PC-9 (cell line): ENCODE data around the gene NAA25. TPM values are rescaled to one million over a fixed set of nuclear protein-coding genes. Genes with fewer than 3 reads are reported as not detected.

Experiments
- BruUV-seq: library from RNA; stranded (reverse); fragments of 400-500 nt; replicated peaks from 2 replicates; lab custom pipeline; 2021; lab: Mats Ljungman, UMichigan
- CTCF ChIA-PET: fragments of 300-600 bp; sonication (Branson Sonifier 250); formaldehyde crosslinking; loops from one replicate; lab custom pipeline; 2022; ENCODE audit warnings: antibody characterized with exemption; lab: Charles Lee
- POLR2A ChIA-PET: fragments of 300-600 bp; sonication (Branson Sonifier 250); formaldehyde crosslinking; loops from one replicate; lab custom pipeline; 2022; ENCODE audit warnings: antibody characterized with exemption; ENCODE audit not compliant: unreplicated experiment; lab: Charles Lee
- DNase-seq, 2 experiments: peaks; one replicate each; pipeline versions ENCODE4 v3.0.0 to v3.0.0-alpha.2; 2015 to 2022; ENCODE audit warnings: mixed read lengths in 1 of 2
- H2AFZ ChIP-seq: fragments of 200-600 bp; sonication (generic); 2 replicates; pipeline ENCODE4 v1.8.1; 2017; ENCODE audit warnings: antibody characterized with exemption
- H3F3A ChIP-seq: fragments of 200-600 bp; sonication (generic); 2 replicates; pipeline ENCODE4 v1.8.1; 2017; ENCODE audit warnings: antibody characterized with exemption, mild to moderate bottlenecking, low read depth; ENCODE audit not compliant: insufficient read depth
- H3K27ac ChIP-seq: fragments of 200-600 bp; sonication (generic); 2 replicates; pipeline ENCODE4 v1.6.1; 2016; ENCODE audit warnings: mixed run types
- H3K27me3 ChIP-seq: fragments of 200-600 bp; sonication (generic); 2 replicates; pipeline ENCODE4 v1.6.1; 2016; ENCODE audit warnings: low read depth, mixed run types; ENCODE audit not compliant: insufficient read depth
- H3K36me3 ChIP-seq: fragments of 200-600 bp; sonication (generic); 2 replicates; pipeline ENCODE4 v1.6.1; 2016; ENCODE audit warnings: low read depth, mixed run types
- H3K4me1 ChIP-seq: fragments of 200-600 bp; sonication (generic); replicated peaks from 2 replicates; pipeline ENCODE4 v1.6.1; 2016; ENCODE audit warnings: mixed run types; ENCODE audit not compliant: insufficient read depth
- H3K4me2 ChIP-seq: fragments of 200-600 bp; sonication (generic); 2 replicates; pipeline ENCODE4 v1.6.1; 2017; ENCODE audit warnings: mixed run types
- H3K4me3 ChIP-seq: fragments of 200-600 bp; sonication (generic); 2 replicates; pipeline ENCODE4 v1.6.1; 2016; ENCODE audit warnings: mixed run types
- H3K79me2 ChIP-seq: fragments of 200-600 bp; sonication (generic); 2 replicates; pipeline ENCODE4 v1.6.1; 2017; ENCODE audit warnings: low read depth, mixed run types
- H3K9me2 ChIP-seq: fragments of 200-600 bp; sonication (generic); 2 replicates; pipeline ENCODE4 v1.8.1; 2017; ENCODE audit warnings: mild to moderate bottlenecking; ENCODE audit not compliant: insufficient read depth
- H3K9me3 ChIP-seq: fragments of 200-600 bp; sonication (generic); 2 replicates; pipeline ENCODE4 v1.8.1; 2016; ENCODE audit warnings: low read depth; ENCODE audit not compliant: insufficient read depth
- H4K20me1 ChIP-seq: fragments of 200-600 bp; sonication (generic); 2 replicates; pipeline ENCODE4 v1.8.1; 2017; ENCODE audit not compliant: insufficient read depth
- EZH2 ChIP-seq: fragments of 200-600 bp; sonication (generic); IDR thresholded peaks from 2 replicates; pipeline ENCODE4 v1.8.0; 2017; ENCODE audit warnings: antibody characterized with exemption, low read depth
- intact Hi-C: fragments of 100-400 bp; cut with micrococcal nuclease; formaldehyde crosslinking; loops from one replicate; pipeline ENCODE4 v1.10.0; 2022; ENCODE audit not compliant: unreplicated experiment
- total RNA-seq: library from RNA; stranded (reverse); gene quantifications from 2 replicates; pipeline ENCODE4 v1.2.3, GENCODE V29; 2021
- TF ChIP-seq, protein P1 (sequence below): fragments of 200-600 bp; sonication (generic); conservative IDR thresholded peaks from 2 replicates; pipeline ENCODE4 v1.6.1; 2017; ENCODE audit warnings: mixed run types, antibody characterized with exemption, mild to moderate bottlenecking, moderate library complexity

NAA25 gene
- total RNA-seq, 1 experiment from 2014 or later, result 37.0 TPM

DNA sequence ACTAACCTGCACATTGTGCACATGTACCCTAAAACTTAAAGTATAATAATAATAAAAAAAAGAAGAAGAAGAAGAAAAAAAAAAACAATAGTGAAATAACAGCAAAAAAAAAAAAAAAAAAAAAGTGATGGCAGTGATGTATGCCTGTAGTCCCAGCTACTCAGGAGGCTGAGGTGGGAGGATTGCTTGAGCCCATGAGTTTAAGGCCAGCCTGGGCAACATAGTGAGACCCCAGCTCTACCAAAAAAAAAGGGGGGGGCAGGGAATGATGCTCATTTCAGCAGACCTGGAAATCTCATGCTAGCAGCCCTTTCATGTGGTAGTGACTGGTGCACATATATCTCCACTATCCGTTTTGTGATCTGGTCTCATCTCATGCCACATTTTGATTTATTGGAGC lies 37.5 kb upstream of the NAA25 start:
- BruUV-seq, result no TSS peak
- no peak for TF ChIP-seq EZH2
- TF ChIP-seq, protein P1, sequence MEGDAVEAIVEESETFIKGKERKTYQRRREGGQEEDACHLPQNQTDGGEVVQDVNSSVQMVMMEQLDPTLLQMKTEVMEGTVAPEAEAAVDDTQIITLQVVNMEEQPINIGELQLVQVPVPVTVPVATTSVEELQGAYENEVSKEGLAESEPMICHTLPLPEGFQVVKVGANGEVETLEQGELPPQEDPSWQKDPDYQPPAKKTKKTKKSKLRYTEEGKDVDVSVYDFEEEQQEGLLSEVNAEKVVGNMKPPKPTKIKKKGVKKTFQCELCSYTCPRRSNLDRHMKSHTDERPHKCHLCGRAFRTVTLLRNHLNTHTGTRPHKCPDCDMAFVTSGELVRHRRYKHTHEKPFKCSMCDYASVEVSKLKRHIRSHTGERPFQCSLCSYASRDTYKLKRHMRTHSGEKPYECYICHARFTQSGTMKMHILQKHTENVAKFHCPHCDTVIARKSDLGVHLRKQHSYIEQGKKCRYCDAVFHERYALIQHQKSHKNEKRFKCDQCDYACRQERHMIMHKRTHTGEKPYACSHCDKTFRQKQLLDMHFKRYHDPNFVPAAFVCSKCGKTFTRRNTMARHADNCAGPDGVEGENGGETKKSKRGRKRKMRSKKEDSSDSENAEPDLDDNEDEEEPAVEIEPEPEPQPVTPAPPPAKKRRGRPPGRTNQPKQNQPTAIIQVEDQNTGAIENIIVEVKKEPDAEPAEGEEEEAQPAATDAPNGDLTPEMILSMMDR, result no peak
- Histone ChIP-seq H3F3A (peaks cover 43% of the 10 kb centered on the region), H3K79me2 (peaks cover 23% of the 10 kb centered on the region), H4K20me1 (no peaks in the 10 kb centered on the region), H3K4me1 (peaks cover 37% of the 10 kb centered on the region), H3K36me3 (peaks cover 63% of the 10 kb centered on the region), H3K9me2 (no peaks in the 10 kb centered on the region; the same call in 1 of the 2 replicates), H3K4me3 (no peak overlapping the region), H3K4me2 (no peak overlapping the region), H2AFZ (no peak overlapping the region), H3K9me3 (no peaks in the 10 kb centered on the region), H3K27me3 (no peaks in the 10 kb centered on the region), H3K27ac (no peak overlapping the region)
- intact Hi-C loops, result loop anchor here (10.0 kb wide), 1 partner anchor 51 kb away; no protein-coding TSS in a partner anchor
- ChIA-PET CTCF (interaction anchor here (0.7 kb wide), 1 partner anchor 140 kb away, joined by 3 read pairs; no protein-coding TSS in a partner anchor), POLR2A (no interaction called here)
- no peak for DNase-seq

DNA sequence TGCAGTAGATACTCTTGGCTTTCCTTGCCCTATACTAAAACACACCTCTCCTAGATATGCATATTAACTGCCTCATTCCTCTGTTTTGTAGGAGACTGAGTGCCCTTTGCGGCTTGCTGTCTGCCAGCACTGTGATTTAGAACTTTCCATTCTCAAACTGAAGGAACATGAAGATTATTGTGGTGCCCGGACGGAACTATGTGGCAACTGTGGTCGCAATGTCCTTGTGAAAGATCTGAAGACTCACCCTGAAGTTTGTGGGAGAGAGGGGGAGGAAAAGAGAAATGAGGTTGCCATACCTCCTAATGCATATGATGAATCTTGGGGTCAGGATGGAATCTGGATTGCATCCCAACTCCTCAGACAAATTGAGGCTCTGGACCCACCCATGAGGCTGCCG lies 32.1 kb upstream of the NAA25 start:
- no peak for DNase-seq
- ChIA-PET CTCF (no interaction called here), POLR2A (no interaction called here)
- no peak overlapping the region for H3K27ac ChIP-seq
- intact Hi-C loops, result loop anchor here (10.0 kb wide), 1 partner anchor 46 kb away; no protein-coding TSS in a partner anchor
- H3K4me2 ChIP-seq, result no peak overlapping the region
- H3K79me2 ChIP-seq, result no peaks in the 10 kb centered on the region
- BruUV-seq, result no TSS peak
- no peaks in the 10 kb centered on the region for H4K20me1 ChIP-seq
- TF ChIP-seq, protein P1, result no peak
- no peak for TF ChIP-seq EZH2
- peaks cover 27% of the 10 kb centered on the region; the same call in 1 of the 2 replicates for H3F3A ChIP-seq
- H2AFZ ChIP-seq, result no peak overlapping the region
- H3K9me3 ChIP-seq, result no peaks in the 10 kb centered on the region
- H3K4me3 ChIP-seq, result no peak overlapping the region
- H3K9me2 ChIP-seq, result no peaks in the 10 kb centered on the region
- peaks cover 73% of the 10 kb centered on the region for H3K36me3 ChIP-seq
- no peaks in the 10 kb centered on the region for H3K27me3 ChIP-seq
- H3K4me1 ChIP-seq, result peaks cover 24% of the 10 kb centered on the region

DNA sequence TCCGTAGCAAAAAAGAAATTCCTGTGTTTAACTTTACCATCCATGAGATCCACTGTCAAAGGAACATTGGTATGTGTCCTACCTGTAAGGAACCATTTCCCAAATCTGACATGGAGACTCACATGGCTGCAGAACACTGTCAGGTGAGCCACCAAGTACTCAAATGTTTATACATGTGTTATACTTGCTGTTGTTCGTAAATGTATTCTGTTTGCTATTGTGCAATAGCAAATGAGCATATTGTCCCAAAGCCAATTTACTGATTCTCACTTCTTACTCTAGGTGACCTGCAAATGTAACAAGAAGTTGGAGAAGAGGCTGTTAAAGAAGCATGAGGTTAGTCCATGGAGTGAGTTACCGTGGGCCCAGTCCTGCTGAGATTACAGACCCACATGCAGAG lies 26.1 kb upstream of the NAA25 start:
- peaks cover 56% of the 10 kb centered on the region for H3F3A ChIP-seq
- no peak overlapping the region for H2AFZ ChIP-seq
- no peak overlapping the region for H3K27ac ChIP-seq
- BruUV-seq, result no TSS peak
- POLR2A ChIA-PET, result interaction anchor here (0.7 kb wide), 1 partner anchor 13 kb away, joined by 3 read pairs; no protein-coding TSS in a partner anchor
- H3K4me3 ChIP-seq, result no peak overlapping the region
- TF ChIP-seq, protein P1, result no peak
- no peak for TF ChIP-seq EZH2
- peaks cover 5% of the 10 kb centered on the region; the same call in 1 of the 2 replicates for H4K20me1 ChIP-seq
- H3K79me2 ChIP-seq, result peaks cover 32% of the 10 kb centered on the region; the same call in 1 of the 2 replicates
- no peak for DNase-seq
- H3K4me2 ChIP-seq, result no peak overlapping the region
- peaks cover 43% of the 10 kb centered on the region for H3K4me1 ChIP-seq
- no peaks in the 10 kb centered on the region for H3K9me2 ChIP-seq
- no peaks in the 10 kb centered on the region for H3K9me3 ChIP-seq
- H3K27me3 ChIP-seq, result no peaks in the 10 kb centered on the region
- H3K36me3 ChIP-seq, result peaks cover 71% of the 10 kb centered on the region
- intact Hi-C loops, result no loop called here
- CTCF ChIA-PET, result no interaction called here
